GM12874 (cell line): ENCODE data around the gene ZCCHC7.

Experiments
- TF ChIP-seq, protein P1 (sequence below): IDR thresholded peaks from 2 replicates; pipeline ENCODE4 v1.5.1; 2011; ENCODE audit warnings: low read depth, mild to moderate bottlenecking, control low read depth, low read length, moderate library complexity; ENCODE audit not compliant: insufficient read depth

The ZCCHC7 gene

DNA sequence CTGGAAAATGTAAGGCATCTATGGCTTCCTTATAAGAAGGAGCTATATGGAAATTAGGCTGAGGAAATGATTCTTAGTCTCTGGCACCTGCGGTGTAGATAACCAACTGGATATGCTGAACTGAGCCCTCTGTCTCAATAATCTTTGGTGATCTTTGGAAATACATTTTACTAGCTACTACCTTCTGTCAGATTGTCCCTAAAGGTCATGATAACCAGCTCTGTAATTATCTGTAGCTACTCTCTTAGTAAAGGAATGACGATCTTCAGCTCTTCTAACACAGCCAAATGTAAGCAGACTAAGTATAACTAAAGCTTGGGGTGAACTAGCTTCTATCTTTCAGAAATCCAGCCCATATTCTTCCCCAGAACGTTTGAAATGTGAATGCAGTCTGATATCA, 177.2 kb downstream of the ZCCHC7 start:
- TF ChIP-seq, protein P1, sequence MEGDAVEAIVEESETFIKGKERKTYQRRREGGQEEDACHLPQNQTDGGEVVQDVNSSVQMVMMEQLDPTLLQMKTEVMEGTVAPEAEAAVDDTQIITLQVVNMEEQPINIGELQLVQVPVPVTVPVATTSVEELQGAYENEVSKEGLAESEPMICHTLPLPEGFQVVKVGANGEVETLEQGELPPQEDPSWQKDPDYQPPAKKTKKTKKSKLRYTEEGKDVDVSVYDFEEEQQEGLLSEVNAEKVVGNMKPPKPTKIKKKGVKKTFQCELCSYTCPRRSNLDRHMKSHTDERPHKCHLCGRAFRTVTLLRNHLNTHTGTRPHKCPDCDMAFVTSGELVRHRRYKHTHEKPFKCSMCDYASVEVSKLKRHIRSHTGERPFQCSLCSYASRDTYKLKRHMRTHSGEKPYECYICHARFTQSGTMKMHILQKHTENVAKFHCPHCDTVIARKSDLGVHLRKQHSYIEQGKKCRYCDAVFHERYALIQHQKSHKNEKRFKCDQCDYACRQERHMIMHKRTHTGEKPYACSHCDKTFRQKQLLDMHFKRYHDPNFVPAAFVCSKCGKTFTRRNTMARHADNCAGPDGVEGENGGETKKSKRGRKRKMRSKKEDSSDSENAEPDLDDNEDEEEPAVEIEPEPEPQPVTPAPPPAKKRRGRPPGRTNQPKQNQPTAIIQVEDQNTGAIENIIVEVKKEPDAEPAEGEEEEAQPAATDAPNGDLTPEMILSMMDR, result no peak

DNA sequence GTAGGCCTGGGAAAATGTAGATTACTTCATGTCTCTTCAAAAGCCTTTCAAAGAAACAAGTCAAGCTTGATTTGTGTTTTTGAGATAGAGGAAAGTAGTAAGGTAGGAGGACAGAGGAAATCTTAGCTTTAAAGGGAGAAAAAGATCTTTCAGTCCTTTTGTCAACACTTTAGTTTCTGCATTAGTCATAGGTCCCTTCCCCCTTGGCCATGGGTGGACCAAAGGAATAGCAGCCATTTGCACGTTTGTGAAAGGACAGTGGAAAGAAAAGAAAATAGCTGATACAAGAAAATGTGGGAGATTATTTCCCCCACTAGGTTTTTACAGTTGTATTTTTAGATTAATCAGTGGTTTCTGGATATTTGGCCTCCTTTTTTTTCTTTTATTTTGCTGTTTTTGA, 180.2 kb downstream of the ZCCHC7 start:
- TF ChIP-seq, protein P1, result no peak

DNA sequence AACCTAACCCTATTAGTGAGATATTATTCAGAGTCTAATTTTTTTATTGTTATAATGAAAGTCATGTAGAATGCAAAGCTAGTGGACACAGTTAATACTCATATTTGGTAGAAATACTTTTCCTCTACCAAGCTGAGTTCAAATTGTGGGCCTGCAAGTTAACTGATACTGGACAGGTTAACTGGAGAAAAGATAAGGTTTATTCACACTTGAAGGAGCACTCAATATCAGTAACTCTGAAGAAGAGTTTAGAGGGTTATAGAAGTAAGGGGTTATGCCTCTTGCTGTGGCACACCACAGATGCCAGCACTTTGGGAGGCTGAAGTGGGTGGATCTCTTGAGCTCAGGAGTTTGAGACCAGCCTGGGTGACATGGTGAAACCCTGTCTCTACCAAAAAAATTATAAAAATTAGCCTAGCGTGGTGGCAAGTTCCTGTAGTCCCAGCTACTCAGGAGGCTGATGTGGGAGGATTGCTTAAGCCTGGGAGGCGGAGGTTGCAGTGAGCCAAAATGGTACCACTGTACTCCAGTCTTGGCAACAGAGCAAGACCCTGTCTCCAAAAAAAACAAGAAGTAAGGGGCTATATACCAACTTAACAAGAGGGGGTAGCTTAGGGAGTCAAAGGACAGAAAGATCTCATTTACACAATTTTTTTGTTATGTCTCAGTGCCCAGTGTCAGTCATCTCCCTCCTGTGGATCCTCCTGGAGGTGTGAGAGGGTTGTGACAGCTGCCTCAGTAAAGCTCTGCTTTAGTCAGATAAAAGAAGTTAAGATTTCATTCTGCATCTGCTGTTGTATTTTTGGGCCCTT, 180.9 kb downstream of the ZCCHC7 start:
- TF ChIP-seq, protein P1, result 0 out of 2 replicates have a peak, but pooled peaks have one; percentile 19

DNA sequence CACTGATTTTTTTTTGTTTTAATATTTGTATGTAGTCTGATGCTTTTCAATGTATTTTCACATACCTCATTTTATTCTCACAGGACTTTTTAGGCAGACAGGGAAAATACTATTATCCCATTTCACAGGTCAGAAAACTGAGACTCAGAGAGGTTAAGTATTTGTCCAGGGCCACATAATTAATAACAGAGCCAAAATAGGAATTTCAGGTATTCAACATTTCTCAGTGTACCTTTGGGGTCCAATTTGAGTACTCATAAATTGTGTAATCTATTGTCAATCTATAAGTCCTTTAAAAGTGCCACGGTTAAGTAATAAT, 181.4 kb downstream of the ZCCHC7 start:
- TF ChIP-seq, protein P1, result no peak

DNA sequence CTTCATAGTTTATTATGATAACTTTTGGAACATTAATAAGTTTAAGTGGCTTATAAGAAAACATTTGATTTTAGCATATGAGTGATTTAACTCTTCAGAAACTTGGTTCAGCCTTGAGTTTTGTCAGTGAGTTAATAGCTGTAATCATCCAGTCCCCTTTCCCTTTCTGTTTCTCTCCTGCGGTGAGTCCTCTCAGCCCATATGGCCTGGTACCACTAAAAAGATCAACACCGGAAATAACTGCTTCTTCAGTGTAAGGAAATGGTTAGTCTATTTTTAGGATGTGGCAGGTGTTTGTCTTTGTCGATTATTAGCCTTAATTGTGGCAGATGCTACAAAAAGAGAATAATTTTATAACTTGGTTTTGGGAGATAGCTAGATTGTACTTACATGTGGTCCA, 181.9 kb downstream of the ZCCHC7 start:
- TF ChIP-seq, protein P1, result no peak

DNA sequence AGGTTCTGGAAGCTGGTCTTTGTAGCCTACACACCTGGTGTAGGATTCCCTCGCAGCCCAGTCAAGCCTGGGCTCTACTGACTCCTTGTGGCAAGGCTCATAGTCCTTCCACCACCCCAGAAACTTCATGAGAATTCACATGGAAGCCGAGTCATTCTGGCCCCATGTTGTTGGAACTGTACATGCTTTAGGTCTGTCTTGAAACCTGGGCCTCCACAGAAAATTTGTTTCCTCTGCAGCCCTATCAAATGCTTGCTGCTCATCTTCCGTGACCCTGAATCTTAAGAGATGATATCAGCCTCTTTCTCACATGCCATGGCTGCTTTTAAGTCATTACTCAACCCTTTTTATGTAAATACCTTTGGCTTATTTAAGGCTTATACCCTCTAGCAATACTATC, 188.8 kb downstream of the ZCCHC7 start:
- TF ChIP-seq, protein P1, result peak; percentile 45; the same call in 1 of the 2 replicates

DNA sequence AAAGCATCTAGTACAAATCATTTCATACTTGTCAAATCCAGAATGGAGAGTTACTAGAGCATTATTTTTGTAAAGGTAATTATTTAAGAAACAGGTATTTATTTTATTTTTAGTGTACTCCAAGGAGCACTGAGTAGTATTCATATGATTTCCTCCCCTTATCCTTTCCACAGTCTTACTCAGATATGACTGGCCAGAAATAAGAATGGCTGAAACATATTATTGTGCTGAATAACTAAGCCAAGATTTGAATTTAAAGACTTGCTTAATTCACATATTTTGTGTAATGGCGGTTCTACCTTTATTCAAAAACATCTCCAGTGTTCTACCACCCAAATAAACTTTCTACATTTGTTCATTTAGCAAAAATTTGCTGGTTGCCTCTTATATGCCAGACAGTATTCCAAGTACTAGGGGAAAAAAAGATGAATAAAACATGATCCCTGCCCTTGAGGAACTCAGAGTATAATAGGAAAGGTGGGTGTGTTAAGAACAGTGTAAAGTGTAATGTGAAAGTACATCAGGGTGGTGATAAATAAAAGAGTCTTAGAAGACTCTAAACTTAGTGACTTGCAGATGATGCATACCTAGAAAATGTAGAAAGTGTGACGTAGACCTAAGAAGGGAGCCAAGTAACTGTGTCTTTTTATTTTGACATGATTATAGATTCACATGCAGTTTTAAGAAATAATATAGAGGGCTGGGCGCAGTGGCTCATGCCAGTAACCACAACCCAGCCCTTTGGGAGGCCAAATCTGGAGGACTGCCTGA, 191.7 kb downstream of the ZCCHC7 start:
- TF ChIP-seq, protein P1, result no peak
